GM19463 (cell line): Measurements from ENCODE around the gene ZNF670.
"Not testable (repeated sequence)": the region's sequence is repeated elsewhere in the genome, so short reads cannot be mapped to it uniquely, and the experiment has no call there.

Experiments
- ATAC-seq: cut with Tn5 transposase; IDR thresholded peaks from one replicate; pipeline ENCODE4 v1.9.1; 2021; ENCODE audit warnings: mild to moderate bottlenecking, moderate library complexity; ENCODE audit not compliant: unreplicated experiment

Gene ZNF670

GRCh38 chr1:247078258-247079140, at the start of gene ZNF670:
TSS of gene ZNF670 (minus strand) at chr1:247078811. CDS start at chr1:247078596, 215 bp downstream.
- peak; percentile 99 for ATAC-seq

GRCh38 chr1:247127519-247128282, 49.1 kb upstream of the ZNF670 start:
- not testable (repeated sequence) for ATAC-seq

- peak; percentile 51 for ATAC-seq
Measured at GRCh38 chr1:247126601-247127000, 48.0 kb upstream of the ZNF670 start.

GRCh38 chr1:247126166-247126565, 47.6 kb upstream of the ZNF670 start:
- ATAC-seq: peak; percentile 98

GRCh38 chr1:247121382-247121781, 42.8 kb upstream of the ZNF670 start:
- ATAC-seq: no peak

GRCh38 chr1:247120408-247120668, 41.7 kb upstream of the ZNF670 start:
- ATAC-seq: not testable (repeated sequence)

- no peak for ATAC-seq
Measured at GRCh38 chr1:247119600-247120407, 41.2 kb upstream of the ZNF670 start.

- no peak for ATAC-seq
Measured at GRCh38 chr1:247118946-247119446, 40.4 kb upstream of the ZNF670 start.

GRCh38 chr1:247115545-247115944, 36.9 kb upstream of the ZNF670 start:
- no peak for ATAC-seq

- ATAC-seq: no peak
Measured at GRCh38 chr1:247115141-247115510, 36.5 kb upstream of the ZNF670 start.

GRCh38 chr1:247114351-247115140, 35.9 kb upstream of the ZNF670 start:
- ATAC-seq: no peak

GRCh38 chr1:247113733-247114271, 35.2 kb upstream of the ZNF670 start:
- ATAC-seq: no peak

- no peak for ATAC-seq
Measured at GRCh38 chr1:247113094-247113497, 34.5 kb upstream of the ZNF670 start.

GRCh38 chr1:247112479-247112781, 33.8 kb upstream of the ZNF670 start:
- ATAC-seq: no peak

GRCh38 chr1:247111700-247112478, 33.3 kb upstream of the ZNF670 start:
- ATAC-seq: no peak

GRCh38 chr1:247111259-247111699, 32.7 kb upstream of the ZNF670 start:
- ATAC-seq: no peak

- ATAC-seq: no peak
Measured at GRCh38 chr1:247110627-247111258, 32.1 kb upstream of the ZNF670 start.

- no peak for ATAC-seq
Measured at GRCh38 chr1:247107694-247108093, 29.1 kb upstream of the ZNF670 start.

GRCh38 chr1:247105966-247106365, 27.4 kb upstream of the ZNF670 start:
- no peak for ATAC-seq
